Upper lobe of left lung (tissue), 6 donors: Measurements from ENCODE around the gene KCNJ5. TPM values are rescaled to one million over a fixed set of nuclear protein-coding genes. Genes with fewer than 3 reads are reported as not detected.
"Not testable (repeated sequence)": the region's sequence is repeated elsewhere in the genome, so short reads cannot be mapped to it uniquely, and the experiment has no call there.

Source experiments
- ATAC-seq, 2 donors: fragments of 200-7000 bp; cut with Tn5 transposase; one replicate each; pipeline ENCODE4 v1.9.1; 2022; ENCODE audit warnings: mild to moderate bottlenecking in 2 of 2, moderate library complexity in 2 of 2; ENCODE audit not compliant: low FRiP score in 2 of 2
- DNase-seq, 2 donors: peaks; one replicate each; pipeline ENCODE4 v3.0.0-alpha.2; 2019 to 2020
- H3K27ac ChIP-seq, 4 donors: fragments of 200-600 bp; sonication (generic); one replicate each; pipeline ENCODE4 v1.5.1; 2016 to 2019
- H3K27me3 ChIP-seq, 4 donors: fragments of 200-600 bp; sonication (generic); one replicate each; pipeline ENCODE4 v1.5.1; 2017 to 2019
- H3K36me3 ChIP-seq, 4 donors: fragments of 200-600 bp; sonication (generic); one replicate each; pipeline ENCODE4 v1.5.1; 2016 to 2019
- H3K4me1 ChIP-seq, 4 donors: fragments of 200-600 bp; sonication (generic); one replicate each; pipeline ENCODE4 v1.5.1; 2018 to 2019
- H3K4me3 ChIP-seq, 4 donors: fragments of 200-600 bp; sonication (generic); one replicate each; pipeline ENCODE4 v1.5.1; 2017 to 2019; ENCODE audit warnings: mild to moderate bottlenecking in 2 of 4, moderate library complexity in 1 of 4
- H3K9me3 ChIP-seq, 4 donors: fragments of 200-600 bp; sonication (generic); one replicate each; pipeline ENCODE4 v1.5.1; 2018 to 2019
- CTCF ChIP-seq, 6 experiments: fragments of 450-650 bp in 4 of 6; fragments of 200-600 bp in 2 of 6; sonication (generic) in 2 of 6; IDR thresholded peaks; one replicate each; pipeline ENCODE4 v1.5.1; 2016 to 2019; ENCODE audit warnings: antibody characterized with exemption in 6 of 6
- EP300 ChIP-seq, 4 donors: sonication (generic); formaldehyde crosslinking; IDR thresholded peaks; one replicate each; pipeline ENCODE4 v1.5.1; 2017; ENCODE audit warnings: antibody characterized with exemption in 4 of 4, control low read depth in 2 of 4
- POLR2A ChIP-seq, 4 donors: fragments of 450-650 bp; IDR thresholded peaks; one replicate each; pipeline ENCODE4 v1.5.1; 2016 to 2017; ENCODE audit warnings: antibody characterized with exemption in 4 of 4, mild to moderate bottlenecking in 2 of 4
- POLR2AphosphoS5 ChIP-seq, 2 donors: sonication (generic); formaldehyde crosslinking; IDR thresholded peaks; one replicate each; pipeline ENCODE4 v1.5.1; 2017; ENCODE audit warnings: antibody characterized with exemption in 2 of 2
- WGBS, 2 donors: methylation state at CpG; one replicate each; pipeline ENCODE4 v1.1.5; 2017 to 2018; 5-methylcytosine and 5-hydroxymethylcytosine counted together
- total RNA-seq, 6 donors: library from RNA; depleted of rRNA in 4 of 6; stranded (reverse); fragments of >200 nt in 4 of 6; gene quantifications; one replicate each; pipeline versions ENCODE4 v1.1.0 to v1.2.1, GENCODE V29; 2016 to 2021
- donor health status: DM: no; HTN: no; CAD: no; lungs with moderate emphysema.
- donor health status: DM: no; HTN: yes; CAD: no; lungs with severe emphysema.

The KCNJ5 gene
- total RNA-seq, 6 donors from 2014 or later, result 1.5 to 7.5 (median 4.9) TPM

GRCh38 chr11:128917144-128917724 is 26.1 kb downstream of the KCNJ5 start:
- H3K27ac ChIP-seq, result no peak overlapping the region
- H3K36me3 ChIP-seq, result no peaks in the 10 kb centered on the region
- DNase-seq, result no peak
- no peaks in the 10 kb centered on the region for H3K27me3 ChIP-seq
- H3K4me3 ChIP-seq, result no peak overlapping the region
- H3K9me3 ChIP-seq, result no peaks in the 10 kb centered on the region
- 55 to 56% methylated on average over 5 of the region's 5 CpGs for WGBS, 2 donors
- TF ChIP-seq EP300 (IDR thresholded peaks at IDR 0.05) (no peak), CTCF (IDR thresholded peaks at IDR 0.05) (no peak), POLR2A (IDR thresholded peaks at IDR 0.05) (no peak), POLR2AphosphoS5 (IDR thresholded peaks at IDR 0.05) (no peak)
- no peaks in the 10 kb centered on the region for H3K4me1 ChIP-seq
- ATAC-seq, result no peak

- no peaks in the 10 kb centered on the region for H3K27me3 ChIP-seq
- H3K4me1 ChIP-seq, result no peaks in the 10 kb centered on the region
- H3K27ac ChIP-seq, result no peak overlapping the region
- no peak overlapping the region for H3K4me3 ChIP-seq
- no peaks in the 10 kb centered on the region for H3K36me3 ChIP-seq
- H3K9me3 ChIP-seq, result no peaks in the 10 kb centered on the region
- DNase-seq (no peak), ATAC-seq (no peak)
- WGBS, 2 donors, result 53 to 59% methylated on average over 2 to 5 of the region's 5 CpGs
- TF ChIP-seq POLR2A (IDR thresholded peaks at IDR 0.05) (no peak), POLR2AphosphoS5 (IDR thresholded peaks at IDR 0.05) (no peak), EP300 (IDR thresholded peaks at IDR 0.05) (no peak), CTCF (IDR thresholded peaks at IDR 0.05) (no peak)
Measured at GRCh38 chr11:128919216-128919615, 28.1 kb downstream of the KCNJ5 start.

- DNase-seq, H3K4me3 ChIP-seq, H3K36me3 ChIP-seq, H3K27ac ChIP-seq, H3K4me1 ChIP-seq, ATAC-seq, H3K9me3 ChIP-seq, H3K27me3 ChIP-seq: not testable (repeated sequence)
- 81 to 90% methylated on average over 6 to 7 of the region's 7 CpGs for WGBS, 2 donors
Measured at GRCh38 chr11:128919635-128920034, 28.5 kb downstream of the KCNJ5 start.

- TF ChIP-seq CTCF (IDR thresholded peaks at IDR 0.05) (no peak), POLR2A (IDR thresholded peaks at IDR 0.05) (no peak), POLR2AphosphoS5 (IDR thresholded peaks at IDR 0.05) (no peak), EP300 (IDR thresholded peaks at IDR 0.05) (no peak)
- DNase-seq (no peak), ATAC-seq (no peak)
- H3K36me3 ChIP-seq, result no peaks in the 10 kb centered on the region
- no peak overlapping the region for H3K4me3 ChIP-seq
- H3K4me1 ChIP-seq, result no peaks in the 10 kb centered on the region
- H3K27me3 ChIP-seq, result no peaks in the 10 kb centered on the region
- 90 to 91% methylated on average over 14 to 15 of the region's 15 CpGs for WGBS, 2 donors
- no peaks in the 10 kb centered on the region for H3K9me3 ChIP-seq
- no peak overlapping the region for H3K27ac ChIP-seq
Measured at GRCh38 chr11:128920666-128921065, 29.5 kb downstream of the KCNJ5 start.

GRCh38 chr11:128921793-128922192 is 30.6 kb downstream of the KCNJ5 start:
- no peak for TF ChIP-seq CTCF (IDR thresholded peaks at IDR 0.05)
- no peak for TF ChIP-seq POLR2AphosphoS5 (IDR thresholded peaks at IDR 0.05)
- no peak for TF ChIP-seq POLR2A (IDR thresholded peaks at IDR 0.05)
- no peak for TF ChIP-seq EP300 (IDR thresholded peaks at IDR 0.05)
- Histone ChIP-seq H3K4me3 (no peak overlapping the region), H3K27me3 (no peaks in the 10 kb centered on the region), H3K4me1 (no peaks in the 10 kb centered on the region), H3K9me3 (no peaks in the 10 kb centered on the region), H3K27ac (no peak overlapping the region), H3K36me3 (no peaks in the 10 kb centered on the region)
- WGBS, 2 donors, result 75 to 83% methylated on average over 4 of the region's 4 CpGs
- no peak for DNase-seq
- no peak for ATAC-seq
